Kidney (tissue), 14 donors: ENCODE data around the gene CTSL. TPM values are rescaled to one million over a fixed set of nuclear protein-coding genes. Genes with fewer than 3 reads are reported as not detected.
"Not testable (repeated sequence)": the region's sequence is repeated elsewhere in the genome, so short reads cannot be mapped to it uniquely, and the experiment has no call there.

Experiments
- DNase-seq, 5 donors: peaks; one replicate each; pipeline ENCODE4 v3.0.0-alpha.2; 2013 to 2020
- FAIRE-seq: peaks from 2 replicates; lab custom pipeline; 2012; peaks lifted over from hg19 to GRCh38; lab: Jason Lieb, UNC
- H3K27ac ChIP-seq, 2 donors: one replicate each; pipeline ENCODE4 v1.7.0; 2013; ENCODE audit warnings: low read depth in 2 of 2, low read length in 2 of 2, inconsistent platforms in 1 of 2
- H3K27me3 ChIP-seq: one replicate; pipeline ENCODE4 v1.7.1; 2013; ENCODE audit warnings: low read length, inconsistent platforms; ENCODE audit not compliant: control insufficient read depth, insufficient read depth
- H3K36me3 ChIP-seq, 3 donors: one replicate each; pipeline versions ENCODE4 v1.7.0 to v1.7.1; 2013; ENCODE audit warnings: low read length in 3 of 3, control low read depth in 1 of 3, inconsistent platforms in 1 of 3; ENCODE audit not compliant: insufficient read depth in 3 of 3, control insufficient read depth in 2 of 3
- H3K4me1 ChIP-seq, 3 donors: one replicate each; pipeline versions ENCODE4 v1.7.0 to v1.7.1; 2013; ENCODE audit warnings: low read length in 3 of 3, inconsistent platforms in 1 of 3, low read depth in 1 of 3; ENCODE audit not compliant: control insufficient read depth in 2 of 3, insufficient read depth in 2 of 3
- H3K4me3 ChIP-seq, 3 donors: one replicate each; pipeline versions ENCODE4 v1.7.0 to v1.8.1; 2013; ENCODE audit warnings: low read length in 3 of 3, control low read depth in 1 of 3, inconsistent platforms in 1 of 3
- H3K9ac ChIP-seq, 3 donors: one replicate each; pipeline versions ENCODE4 v1.7.0 to v1.7.1; 2013; ENCODE audit warnings: low read length in 3 of 3, control low read depth in 1 of 3, inconsistent platforms in 1 of 3
- H3K9me3 ChIP-seq, 3 donors: one replicate each; pipeline versions ENCODE4 v1.7.0 to v1.7.1; 2013; ENCODE audit warnings: low read length in 3 of 3, control low read depth in 1 of 3, inconsistent platforms in 1 of 3; ENCODE audit not compliant: control insufficient read depth in 2 of 3, insufficient read depth in 1 of 3
- CTCF ChIP-seq: IDR thresholded peaks from 3 replicates; pipeline ENCODE4 v1.5.1; 2012; ENCODE audit warnings: mild to moderate bottlenecking, moderate library complexity, borderline replicate concordance; ENCODE audit not compliant: insufficient read depth; ENCODE audit errors: extremely low read depth
- intact Hi-C: fragments of 100-400 bp; cut with DNase I; formaldehyde crosslinking; loops from one replicate; pipeline ENCODE4 v1.11.1; 2022
- polyA plus RNA-seq: library from polyadenylated mRNA; stranded (reverse); fragments of 350-450 nt; fragmentation: Illumina TruSeq; extraction: RNeasy Lipid Tissue Mini Kit (QIAGEN cat#74804); gene quantifications from one replicate; pipeline ENCODE4 v1.2.3, GENCODE V29; 2014; ENCODE audit warnings: low read depth, low replicate concordance; ENCODE audit not compliant: insufficient read depth
- total RNA-seq: library from RNA; stranded (reverse); fragmentation: NEBNext Ultra II Directional; extraction: Animal tissue kit (Norgen Biotek cat#: 25700); gene quantifications from one replicate; pipeline ENCODE4 v1.2.1, GENCODE V29; 2021
- donor health status: control.
- donor health status: control.
- donor health status: control.
- donor health status: control.
- donor health status: control.
- donor health status: DM: yes; HTN: yes; CAD: no.
- donor health status: Normal renal cell carcinoma (clear cell type).

The CTSL gene
- total and polyA plus RNA-seq, 2 donors from 2014 or later, result 139 to 237 TPM

DNA sequence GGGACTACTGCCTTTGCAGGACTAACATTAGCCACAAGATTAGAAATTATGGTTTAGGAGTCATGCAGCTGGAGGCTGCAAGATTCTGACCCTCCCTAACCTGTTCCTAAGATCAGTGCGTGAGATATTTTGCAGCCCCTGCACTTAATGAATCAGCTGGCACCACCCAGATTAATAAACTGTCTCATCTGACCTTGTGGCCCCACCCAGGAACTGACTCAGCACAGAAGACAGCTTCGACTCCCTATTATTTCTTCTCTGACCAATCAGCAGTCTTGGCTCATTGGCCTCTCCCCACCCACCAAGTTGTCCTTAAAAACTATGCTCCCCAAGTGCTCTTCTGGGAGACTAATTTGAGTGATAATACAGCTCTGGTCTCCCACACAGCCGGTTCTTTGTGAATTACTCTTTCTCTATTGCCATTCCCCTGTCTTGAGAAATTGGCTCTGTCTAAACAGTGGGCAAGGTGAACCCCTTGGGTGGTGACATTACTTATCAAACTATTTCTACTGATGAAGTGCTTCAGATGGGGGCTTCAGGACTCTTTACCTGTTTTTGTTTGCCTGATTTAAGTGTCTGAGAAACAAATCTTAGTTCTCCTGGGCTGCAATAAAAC is 17.0 kb downstream of the CTSL start:
- no peak for TF ChIP-seq CTCF
- no peaks in the 10 kb centered on the region for H3K4me1 ChIP-seq

DNA sequence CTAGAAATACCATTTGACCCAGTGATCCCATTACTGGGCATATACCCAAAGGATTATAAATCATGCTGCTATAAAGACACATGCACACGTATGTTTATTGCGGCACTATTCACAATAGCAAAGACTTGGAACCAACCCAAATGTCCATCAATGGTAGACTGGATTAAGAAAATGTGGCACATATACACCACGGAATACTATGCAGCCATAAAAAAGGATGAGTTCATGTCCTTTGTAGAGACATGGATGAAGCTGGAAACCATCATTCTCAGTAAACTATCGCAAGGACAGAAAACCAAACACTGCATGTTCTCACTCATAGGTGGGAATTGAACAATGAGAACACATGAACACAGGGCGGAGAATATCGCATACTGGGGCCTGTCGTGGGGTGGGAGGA is 18.3 kb downstream of the CTSL start:
- DNase-seq, H3K36me3 ChIP-seq, H3K4me1 ChIP-seq, H3K27me3 ChIP-seq, intact Hi-C loops, H3K9me3 ChIP-seq, FAIRE-seq, H3K9ac ChIP-seq, H3K27ac ChIP-seq, H3K4me3 ChIP-seq: not testable (repeated sequence)

More for the DNA sequence above, 17.0 kb downstream of the CTSL start:
- Histone ChIP-seq H3K9ac (no peak overlapping the region), H3K4me3 (no peak overlapping the region), H3K9me3 (peaks cover 0 to 10% (median 0%) of the 10 kb centered on the region in 3 donors), H3K27me3 (no peaks in the 10 kb centered on the region), H3K36me3 (no peaks in the 10 kb centered on the region), H3K27ac (no peak overlapping the region)
- no peak for DNase-seq
- no peak for FAIRE-seq
- intact Hi-C loops, result no loop called here

- intact Hi-C loops, result no loop called here
- no peak for TF ChIP-seq CTCF
These were observed 20.3 kb downstream of the CTSL start for GRCh38 chr9:87746186-87746585.

GRCh38 chr9:87748881-87749280 is 23.0 kb downstream of the CTSL start:
- Histone ChIP-seq H3K9me3 (no peaks in the 10 kb centered on the region), H3K27ac (peak overlapping the region; percentile 30 to 68), H3K4me3 (no peak overlapping the region), H3K27me3 (no peaks in the 10 kb centered on the region), H3K36me3 (no peaks in the 10 kb centered on the region), H3K9ac (no peak overlapping the region), H3K4me1 (peaks cover 0 to 11% (median 2%) of the 10 kb centered on the region in 3 donors)
- FAIRE-seq, result no peak
- no peak for DNase-seq
- intact Hi-C loops, result no loop called here
- no peak for TF ChIP-seq CTCF

More at GRCh38 chr9:87746186-87746585, 20.3 kb downstream of the CTSL start:
- DNase-seq, result no peak
- Histone ChIP-seq H3K4me3 (no peak overlapping the region), H3K36me3 (no peaks in the 10 kb centered on the region), H3K9me3 (peaks cover 0 to 10% (median 0%) of the 10 kb centered on the region in 3 donors), H3K4me1 (peaks cover 0 to 11% (median 2%) of the 10 kb centered on the region in 3 donors), H3K27ac (no peak overlapping the region), H3K9ac (no peak overlapping the region), H3K27me3 (no peaks in the 10 kb centered on the region)
- FAIRE-seq, result no peak
